Left kidney (tissue), 2 donors: ENCODE measurements around the gene PRDM16. TPM values are rescaled to one million over a fixed set of nuclear protein-coding genes. Genes with fewer than 3 reads are reported as not detected.

Source experiments
- DNase-seq: peaks from one replicate; pipeline ENCODE4 v3.0.0-alpha.2; 2013
- polyA plus RNA-seq: library from polyadenylated mRNA; unstranded; fragments of 120-200 nt; gene quantifications from one replicate; pipeline ENCODE4 v1.2.1, GENCODE V29; 2013; ENCODE audit not compliant: insufficient read length

Gene PRDM16
- polyA plus RNA-seq, 1 donor, result 7.3 TPM

- no peak for DNase-seq
Measured at GRCh38 chr1:3451994-3452865, 383.2 kb downstream of the PRDM16 start.

DNA sequence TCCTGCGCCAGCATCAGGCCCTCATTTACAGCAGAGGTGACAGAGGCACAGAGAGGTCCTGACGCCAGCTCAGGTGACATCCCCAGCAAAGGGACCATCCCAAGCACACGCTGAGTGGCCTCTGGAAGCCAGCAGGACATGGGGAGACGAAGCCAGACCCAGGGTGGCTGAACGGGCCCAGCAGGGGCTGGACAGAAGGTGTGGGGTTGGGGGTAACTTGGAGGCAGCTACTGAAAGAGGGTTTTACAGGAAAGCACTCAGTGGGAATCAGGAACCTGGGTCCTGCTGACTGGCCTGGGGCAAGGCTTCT, 383.8 kb downstream of the PRDM16 start:
- DNase-seq, result no peak

- DNase-seq, result peak; percentile 53
Measured at GRCh38 chr1:3453203-3453761, 384.3 kb downstream of the PRDM16 start.

DNA sequence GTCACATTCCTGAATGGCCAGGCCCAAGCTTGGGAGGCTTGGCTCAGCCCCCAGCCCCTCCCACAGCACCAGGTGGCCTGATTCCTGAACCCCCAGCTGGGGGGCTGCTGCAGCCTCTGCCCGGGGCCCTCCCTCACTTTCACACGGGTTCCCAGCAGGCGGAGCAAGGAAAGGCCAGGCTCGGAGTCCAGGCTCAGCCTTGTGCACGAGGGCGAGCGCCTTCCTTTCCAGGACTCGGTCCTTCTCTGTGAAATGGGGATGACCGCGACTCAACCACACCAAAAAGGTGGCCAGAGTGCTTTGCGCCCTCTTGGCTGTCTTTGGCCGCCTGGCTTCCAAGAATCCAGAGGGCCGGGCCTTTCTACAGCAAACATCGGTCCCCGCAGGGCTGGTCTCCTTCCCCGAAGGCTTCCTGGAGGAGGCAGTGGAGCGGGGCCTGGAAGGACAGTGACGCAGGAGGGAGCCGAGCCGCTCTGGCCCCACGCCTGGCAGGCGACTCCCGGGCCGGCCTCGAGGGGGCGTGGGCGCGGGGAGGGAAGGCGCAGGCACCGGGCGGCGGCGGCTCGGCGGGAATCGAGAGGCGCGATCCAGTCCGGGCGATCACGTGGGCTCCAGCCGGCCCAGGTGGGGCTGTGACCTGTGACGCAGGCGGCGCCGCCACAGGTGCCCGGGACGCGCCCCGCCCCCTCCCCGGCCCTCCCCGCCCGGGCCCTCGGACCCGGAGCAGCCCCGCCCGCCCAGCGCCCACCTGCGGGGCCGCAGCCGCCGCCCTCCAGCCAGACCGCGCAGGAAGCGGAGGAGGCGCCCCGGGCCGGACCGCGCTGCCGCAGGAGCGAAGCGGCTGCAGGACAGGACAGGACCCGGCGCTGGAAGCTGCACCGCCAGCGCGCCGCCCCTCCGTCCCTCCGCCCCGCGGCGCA, 385.1 kb downstream of the PRDM16 start, which contains the start of gene ARHGEF16:
TSS of gene ARHGEF16 (plus strand) at position 775 of the 920 bp plus-strand sequence. CDS start 8,420 bp downstream, outside the sequence.
- DNase-seq, result no peak

DNA sequence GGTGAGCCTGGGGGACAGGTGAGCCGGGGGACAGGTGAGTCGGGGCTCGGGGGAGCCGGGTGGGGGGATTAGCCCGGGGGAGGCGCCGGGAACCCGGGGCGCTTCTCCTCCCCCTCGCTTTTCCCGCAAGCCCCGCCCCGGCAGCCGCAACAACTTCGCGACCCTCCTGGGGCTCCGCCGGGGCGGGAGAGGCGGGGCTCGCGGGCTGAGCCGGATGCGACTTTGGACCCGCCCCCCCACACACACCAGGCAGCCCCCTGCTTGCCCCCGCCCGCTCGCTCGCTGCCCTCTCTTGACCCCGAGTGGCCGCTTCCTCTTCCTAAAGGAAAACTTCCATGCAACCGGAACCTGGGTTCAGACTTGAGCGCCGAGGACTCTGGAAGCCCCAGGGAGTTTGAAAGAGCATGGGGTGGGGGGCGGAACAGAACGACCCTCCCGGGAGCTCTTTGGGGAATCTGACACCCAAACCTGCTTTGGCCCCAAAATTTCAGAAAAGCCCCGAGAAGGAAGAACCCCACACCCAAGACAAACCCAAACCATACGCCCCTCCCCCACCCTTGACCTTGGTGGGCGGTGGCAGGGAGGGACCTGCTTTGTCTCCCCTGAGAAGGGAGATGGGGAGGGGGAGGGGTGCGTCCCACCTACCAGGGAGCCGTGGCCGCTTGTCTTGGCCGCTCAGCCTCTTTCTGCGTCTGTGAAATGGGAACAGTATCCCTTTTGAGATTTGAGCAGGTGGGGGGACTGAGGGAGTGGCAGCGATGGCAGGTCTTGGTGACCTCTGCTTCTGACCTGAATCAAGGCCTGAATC, 386.0 kb downstream of the PRDM16 start:
- DNase-seq, result no peak

GRCh38 chr1:3455670-3456448, 386.9 kb downstream of the PRDM16 start:
- no peak for DNase-seq

DNA sequence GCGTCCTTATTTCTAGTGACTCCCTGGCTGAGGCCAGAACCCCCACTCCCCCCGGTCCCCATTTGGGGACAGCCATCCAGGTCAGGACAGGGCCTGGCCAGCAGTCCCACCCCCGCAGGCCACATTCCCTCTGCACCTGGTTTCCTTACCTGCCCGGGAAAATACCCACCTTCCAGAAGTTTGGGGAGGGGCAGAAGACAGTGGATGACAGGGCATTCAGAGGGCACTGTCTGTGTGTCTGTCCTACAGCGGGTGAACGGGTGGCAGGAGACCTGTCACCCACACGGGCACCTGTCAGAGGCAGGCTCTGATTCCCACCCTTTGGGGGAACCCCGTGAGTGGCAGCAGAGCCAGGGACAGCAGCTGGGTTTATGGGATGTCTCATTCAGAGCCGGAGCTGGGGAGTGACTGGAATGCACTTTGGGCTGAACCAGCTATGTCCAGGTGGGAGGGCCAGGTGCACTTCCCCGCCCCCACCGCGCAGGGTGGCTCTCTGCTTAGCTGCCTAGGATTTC, 387.5 kb downstream of the PRDM16 start:
- no peak for DNase-seq

GRCh38 chr1:3456964-3457909, 388.2 kb downstream of the PRDM16 start:
- no peak for DNase-seq

- DNase-seq, result no peak
Measured at GRCh38 chr1:3457910-3458883, 389.2 kb downstream of the PRDM16 start.

GRCh38 chr1:3459051-3459908, 390.3 kb downstream of the PRDM16 start:
- no peak for DNase-seq

GRCh38 chr1:3459940-3460671, 391.1 kb downstream of the PRDM16 start:
- no peak for DNase-seq

GRCh38 chr1:3460672-3461131, 391.7 kb downstream of the PRDM16 start:
- DNase-seq, result no peak

DNA sequence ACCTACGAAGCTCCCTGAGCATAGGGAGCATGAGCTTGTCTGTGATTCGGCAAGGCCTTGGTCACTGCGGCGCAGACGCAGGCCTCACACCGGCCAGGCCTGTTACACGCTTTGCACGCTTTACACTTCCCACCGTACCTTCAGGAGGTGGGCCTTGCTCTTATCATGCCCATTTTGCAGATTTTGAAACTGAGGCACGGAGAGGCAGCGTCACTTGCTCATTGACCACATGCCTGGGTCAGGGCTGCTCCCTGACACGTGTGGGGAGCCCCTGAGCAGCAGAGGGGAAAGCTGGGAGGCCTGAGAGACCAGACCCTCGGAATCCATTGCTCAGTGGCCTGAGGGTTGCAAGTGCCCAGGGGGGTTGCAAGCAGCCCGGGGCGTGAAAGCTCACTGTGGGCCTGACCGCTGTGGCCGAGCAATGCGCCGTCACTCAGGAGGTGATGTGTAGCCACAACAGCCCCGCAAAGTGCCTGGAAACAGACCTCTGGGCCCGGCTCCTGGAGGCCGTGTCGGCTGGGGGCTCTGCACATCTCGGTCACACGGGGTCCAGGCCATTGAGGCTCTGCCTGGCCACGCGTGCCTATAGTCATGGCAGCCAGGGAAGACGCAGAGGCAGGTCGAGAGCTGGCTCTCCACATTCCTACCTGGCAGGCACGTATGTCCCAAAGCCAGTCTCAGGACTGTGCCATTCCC, 392.4 kb downstream of the PRDM16 start:
- DNase-seq, result no peak

- DNase-seq, result no peak
Measured at GRCh38 chr1:3461934-3462275, 392.9 kb downstream of the PRDM16 start.

DNA sequence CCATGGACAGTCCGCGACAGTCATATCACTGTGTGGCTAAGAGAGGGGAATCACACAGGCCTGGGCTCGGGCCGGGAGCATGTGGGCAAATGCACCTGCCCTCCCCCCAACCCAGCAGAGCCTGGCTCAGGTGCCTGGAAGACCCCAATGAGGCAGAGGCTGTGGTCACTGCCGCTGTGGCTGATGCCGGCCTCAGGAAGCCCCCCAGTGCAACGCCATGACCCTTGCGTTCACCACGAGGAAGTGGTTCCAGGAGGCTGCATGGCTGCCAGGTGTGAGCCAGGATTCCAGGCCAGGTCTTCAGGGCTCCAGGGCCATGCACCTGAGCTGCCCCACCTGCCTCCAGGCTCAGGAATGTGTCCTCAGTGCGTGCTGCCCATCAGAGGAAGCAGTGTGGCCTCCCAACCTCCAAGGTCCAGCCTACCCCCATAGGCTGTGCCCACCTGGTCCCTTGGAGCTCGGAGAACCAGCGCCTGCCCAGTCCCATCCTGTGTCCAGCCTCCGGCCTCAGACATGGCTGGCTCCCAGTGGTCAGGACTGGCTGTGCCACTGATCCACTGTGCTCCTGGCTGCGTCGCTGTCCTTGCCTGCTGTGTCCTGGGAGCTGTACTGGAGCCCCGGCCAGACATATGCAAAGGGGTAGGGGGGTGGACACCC, 393.5 kb downstream of the PRDM16 start:
- no peak for DNase-seq
